Measurements from ENCODE around the gene STX4. TPM values are rescaled to one million over a fixed set of nuclear protein-coding genes. Genes with fewer than 3 reads are reported as not detected.

The STX4 gene
- polyA plus RNA-seq, 1 of the 3 experiments (the other 2 are of a cell fraction), result 117 TPM

GRCh38 chr16:31081428-31082351 is 48.3 kb downstream of the STX4 start:
- CTCF ChIA-PET, result interaction anchor here (1.1 kb wide), 1 partner anchor 129 kb away, joined by 4 read pairs; no protein-coding TSS in a partner anchor
- Histone ChIP-seq H3K4me3 (ENCODE audit: low read depth in 2 of 2, low read length in 1 of 2) (no peak overlapping the region), H3K79me2 (ENCODE audit: insufficient read depth) (peaks cover 52% of the 10 kb centered on the region; the same call in 1 of the 2 replicates), H3K27me3 (ENCODE audit: insufficient read depth) (no peaks in the 10 kb centered on the region), H3K9ac (no peak overlapping the region), H3K4me2 (no peak overlapping the region; the same call in 1 of the 2 replicates), H3K9me2 (no peaks in the 10 kb centered on the region), H4K20me1 (ENCODE audit: insufficient read depth) (peaks cover 12% of the 10 kb centered on the region; the same call in 1 of the 2 replicates), H3F3A (replicated peaks; ENCODE audit: insufficient read depth) (no peaks in the 10 kb centered on the region), H3K27ac (ENCODE audit: low read depth in 2 of 2, low read length in 1 of 2) (no peak overlapping the region), H3K4me1 (ENCODE audit: control insufficient read depth in 1 of 2, insufficient read depth in 2 of 2, low read depth in 1 of 2, low read length in 1 of 2) (no peaks in the 10 kb centered on the region; a peak in 1 of 4 replicates), H3K36me3 (replicated peaks in 1 of 2; ENCODE audit: control insufficient read depth in 1 of 2, insufficient read depth in 2 of 2, low read length in 1 of 2) (peaks cover 28 to 68% of the 10 kb centered on the region in 2 experiments), H3K9me3 (no peaks in the 10 kb centered on the region), H2AFZ (ENCODE audit: low read depth) (no peak overlapping the region)
- POLR2A ChIA-PET, result no interaction called here
- 81% methylated on average over 15 of the region's 26 CpGs for WGBS (ENCODE audit: low lambda C conversion rate)
- TF ChIP-seq NFIC (IDR thresholded peaks at IDR 0.05; ENCODE audit: borderline replicate concordance), result no peak
- 0 out of 2 replicates have a peak, but pooled peaks have one; percentile 3 for TF ChIP-seq POLR2AphosphoS5 (IDR thresholded peaks at IDR 0.05; ENCODE audit: low read depth, low read length)
- no peak for DNase-seq

GRCh38 chr16:31082368-31083045 is 49.1 kb downstream of the STX4 start:
- TF ChIP-seq POLR2AphosphoS5 (IDR thresholded peaks at IDR 0.05; ENCODE audit: low read depth, low read length) (no peak), NRF1 (IDR thresholded peaks at IDR 0.05; ENCODE audit: low read depth, low read length) (no peak), ELF1 (IDR thresholded peaks at IDR 0.05) (no peak), USF2 (IDR thresholded peaks at IDR 0.05; ENCODE audit: borderline replicate concordance, low read depth, low read length) (no peak), RCOR1 (IDR thresholded peaks at IDR 0.05; ENCODE audit: low read length) (no peak), FOXM1 (IDR thresholded peaks at IDR 0.05; ENCODE audit: low read depth) (no peak), MXI1 (IDR thresholded peaks at IDR 0.05; ENCODE audit: low read depth, low read length) (no peak), REST (IDR thresholded peaks at IDR 0.05; ENCODE audit: low read depth, low read length) (no peak), IRF3 (IDR thresholded peaks at IDR 0.05; ENCODE audit: low read depth, low read length) (no peak), RXRA (IDR thresholded peaks at IDR 0.05; ENCODE audit: borderline replicate concordance, low read depth) (no peak), MEF2A (IDR thresholded peaks at IDR 0.05; ENCODE audit: borderline replicate concordance, low read depth) (no peak), FOXJ3 (CRISPR knock-in tag; IDR thresholded peaks at IDR 0.05) (no peak), MAX (IDR thresholded peaks at IDR 0.05; ENCODE audit: low read depth) (no peak), EZH2phosphoT487 (IDR thresholded peaks at IDR 0.05; ENCODE audit: borderline replicate concordance, low read depth) (no peak), TEAD4 (IDR thresholded peaks at IDR 0.05; ENCODE audit: borderline replicate concordance, insufficient read depth) (no peak), JUND (IDR thresholded peaks at IDR 0.05) (no peak)
- H3K79me2 ChIP-seq (ENCODE audit: insufficient read depth), result peaks cover 44% of the 10 kb centered on the region; the same call in 1 of the 2 replicates
- H3K4me2 ChIP-seq, result no peak overlapping the region
- H3K9me2 ChIP-seq, result no peaks in the 10 kb centered on the region
- H3K27ac ChIP-seq (ENCODE audit: low read depth in 2 of 2, low read length in 1 of 2), result no peak overlapping the region
- ChIA-PET CTCF (no interaction called here), POLR2A (interaction anchor here (0.7 kb wide), 1 partner anchor 11 kb away, joined by 3 read pairs; no protein-coding TSS in a partner anchor)
- peaks cover 12% of the 10 kb centered on the region; the same call in 1 of the 2 replicates for H4K20me1 ChIP-seq (ENCODE audit: insufficient read depth)
- H3F3A ChIP-seq (replicated peaks; ENCODE audit: insufficient read depth), result no peaks in the 10 kb centered on the region
- H3K36me3 ChIP-seq (replicated peaks in 1 of 2; ENCODE audit: control insufficient read depth in 1 of 2, insufficient read depth in 2 of 2, low read length in 1 of 2), result peaks cover 24 to 62% of the 10 kb centered on the region in 2 experiments
- H3K9ac ChIP-seq, result no peak overlapping the region
- H3K27me3 ChIP-seq (ENCODE audit: insufficient read depth), result no peaks in the 10 kb centered on the region
- H3K4me3 ChIP-seq (ENCODE audit: low read depth in 2 of 2, low read length in 1 of 2), result no peak overlapping the region
- no peak for DNase-seq
- no peaks in the 10 kb centered on the region; a peak in 1 of 4 replicates for H3K4me1 ChIP-seq (ENCODE audit: control insufficient read depth in 1 of 2, insufficient read depth in 2 of 2, low read depth in 1 of 2, low read length in 1 of 2)
- H2AFZ ChIP-seq (ENCODE audit: low read depth), result no peak overlapping the region
- WGBS (ENCODE audit: low lambda C conversion rate), result 80% methylated on average over 10 of the region's 14 CpGs
- no peaks in the 10 kb centered on the region for H3K9me3 ChIP-seq
